GM21367 (cell line): ENCODE measurements around the gene CD300LG.
"Not testable (repeated sequence)": the region's sequence is repeated elsewhere in the genome, so short reads cannot be mapped to it uniquely, and the experiment has no call there.

ENCODE experiments used
- ATAC-seq: cut with Tn5 transposase; IDR thresholded peaks from one replicate; pipeline ENCODE4 v1.9.1; 2021; ENCODE audit not compliant: unreplicated experiment

Gene CD300LG

DNA sequence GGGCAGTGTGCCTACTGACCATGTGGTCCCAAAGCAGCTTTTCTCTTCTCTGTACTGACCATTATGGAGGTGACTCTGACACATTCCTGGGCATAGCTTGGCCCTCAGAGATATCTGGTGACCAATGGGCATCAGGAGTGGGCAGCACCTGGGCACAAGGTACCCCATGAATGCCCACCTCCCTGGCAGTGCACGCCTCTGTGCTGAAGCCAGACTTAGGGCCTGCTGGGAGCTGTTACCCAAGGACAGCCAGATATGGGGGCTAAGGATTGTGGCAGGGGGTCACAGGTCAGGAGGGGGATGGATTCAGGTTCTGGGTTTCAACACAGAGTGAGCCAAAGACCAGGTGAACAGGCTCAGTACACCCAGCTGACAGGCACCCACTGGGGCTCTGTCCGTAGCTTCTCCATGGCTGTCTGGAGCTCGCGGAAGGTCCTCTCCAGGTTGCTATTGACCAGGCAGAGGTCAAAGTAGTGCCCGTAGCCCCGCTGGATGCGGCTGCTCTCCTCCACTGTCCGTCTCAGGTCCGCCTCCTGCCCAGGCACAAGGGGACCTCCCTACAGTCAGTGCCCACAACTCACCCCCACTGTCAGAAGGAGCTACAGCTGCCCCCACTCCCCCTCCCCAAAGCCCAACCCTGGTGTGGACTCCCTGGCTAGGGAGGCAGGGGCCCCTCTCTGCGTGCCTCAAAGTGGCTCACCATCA lies 30.6 kb downstream of the CD300LG start:
- no peak for ATAC-seq

DNA sequence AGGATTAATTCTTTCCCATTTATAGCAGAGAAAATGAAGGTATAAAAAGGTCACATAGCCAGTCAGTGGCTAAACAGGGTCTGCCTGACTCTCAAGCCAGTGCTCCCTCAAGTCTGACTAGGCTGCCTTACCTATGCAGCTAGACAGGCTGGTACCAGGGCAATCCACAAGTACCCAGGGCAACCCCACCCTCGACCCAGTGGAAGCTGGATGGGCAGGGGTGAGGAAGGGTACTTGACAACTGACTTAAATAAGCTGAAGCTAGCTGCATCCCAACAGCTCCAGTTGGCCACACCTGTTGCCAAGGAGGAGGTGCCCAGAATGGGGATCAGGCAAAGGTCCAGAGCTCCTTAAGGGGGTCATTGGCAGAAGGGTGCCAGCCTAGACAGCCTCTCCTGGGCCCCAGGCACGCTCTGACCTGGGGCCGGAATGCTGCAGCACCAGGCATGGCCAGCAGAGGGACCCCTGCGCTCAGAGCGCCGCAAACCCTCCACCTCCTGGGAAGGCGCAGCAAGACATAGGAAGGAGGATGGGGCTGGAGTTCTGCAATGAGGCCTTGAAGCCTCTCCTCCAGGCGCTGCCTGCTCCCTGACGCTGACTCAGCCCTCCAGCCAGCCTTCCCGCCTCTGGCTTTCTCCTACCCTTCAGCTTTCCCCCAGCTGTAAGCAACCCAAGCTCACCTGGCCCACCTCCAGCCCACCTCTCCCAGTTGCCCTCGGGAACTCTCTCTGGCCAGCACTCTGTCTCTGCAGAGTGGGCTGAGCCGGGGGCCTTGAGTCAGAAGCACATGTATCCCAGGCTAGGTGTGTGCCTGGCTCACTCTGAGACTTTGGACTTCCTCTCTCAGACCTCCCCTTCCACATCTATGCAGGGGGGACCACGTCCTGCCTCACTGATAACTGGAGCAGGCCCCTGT lies 31.5 kb downstream of the CD300LG start:
- no peak for ATAC-seq

DNA sequence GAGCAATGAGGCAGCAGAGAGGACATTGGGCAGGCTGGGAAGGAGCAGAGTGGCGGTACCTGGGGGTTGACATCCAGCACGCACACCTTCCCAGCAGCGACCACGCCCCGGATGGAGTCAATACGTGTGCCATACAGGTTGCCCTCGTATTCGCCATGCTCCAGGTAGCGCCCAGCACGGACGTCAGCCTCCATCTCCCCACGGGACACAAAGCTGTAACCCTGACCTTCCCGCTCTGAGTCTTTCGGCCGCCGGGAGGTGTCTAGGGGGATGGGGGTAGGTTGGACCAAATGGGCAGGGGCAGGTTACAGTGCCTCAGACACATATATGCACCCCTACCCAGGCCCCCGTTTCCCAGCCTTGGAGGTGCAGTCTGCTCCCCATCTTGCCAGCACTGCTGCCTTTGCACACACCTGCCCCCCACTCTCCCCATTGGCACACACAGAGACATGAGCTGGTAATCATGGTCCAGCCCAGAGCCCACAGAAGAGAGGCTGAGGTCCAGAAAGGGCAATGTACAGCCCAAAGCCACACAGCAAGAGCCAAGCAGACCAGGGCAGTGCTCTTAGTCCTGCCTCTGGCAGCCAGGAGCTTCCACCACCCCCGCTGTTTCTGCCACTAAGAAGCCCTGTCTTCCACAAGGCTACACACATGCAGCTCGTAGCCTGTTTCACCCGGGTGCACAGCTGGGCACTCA lies 32.9 kb downstream of the CD300LG start:
- no peak for ATAC-seq

GRCh38 chr17:43880420-43880991 lies 33.5 kb downstream of the CD300LG start:
- ATAC-seq = no peak

DNA sequence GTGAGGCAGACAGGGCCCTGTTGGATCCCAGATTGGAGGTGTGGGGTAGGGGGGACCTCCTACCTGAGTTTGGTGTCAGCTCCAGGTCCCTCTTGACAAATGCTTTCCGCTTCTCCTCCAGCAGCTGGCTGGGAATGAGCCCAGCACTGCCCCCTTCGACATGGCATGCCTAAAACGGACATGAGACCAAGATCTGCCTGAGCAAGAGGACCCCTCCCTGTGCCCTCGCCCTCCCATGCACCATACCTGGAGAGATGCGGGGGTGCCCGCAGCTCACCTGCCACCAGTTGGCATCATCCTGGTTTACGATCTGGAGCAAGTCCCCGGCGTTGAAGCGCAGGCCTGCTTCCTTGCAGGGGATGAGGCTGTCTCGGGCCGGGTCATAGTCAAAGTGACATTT lies 34.2 kb downstream of the CD300LG start:
- no peak for ATAC-seq

- no peak for ATAC-seq
Measured at GRCh38 chr17:43881758-43882505, 35.0 kb downstream of the CD300LG start.

GRCh38 chr17:43882761-43883415 lies 35.9 kb downstream of the CD300LG start:
- ATAC-seq = no peak

DNA sequence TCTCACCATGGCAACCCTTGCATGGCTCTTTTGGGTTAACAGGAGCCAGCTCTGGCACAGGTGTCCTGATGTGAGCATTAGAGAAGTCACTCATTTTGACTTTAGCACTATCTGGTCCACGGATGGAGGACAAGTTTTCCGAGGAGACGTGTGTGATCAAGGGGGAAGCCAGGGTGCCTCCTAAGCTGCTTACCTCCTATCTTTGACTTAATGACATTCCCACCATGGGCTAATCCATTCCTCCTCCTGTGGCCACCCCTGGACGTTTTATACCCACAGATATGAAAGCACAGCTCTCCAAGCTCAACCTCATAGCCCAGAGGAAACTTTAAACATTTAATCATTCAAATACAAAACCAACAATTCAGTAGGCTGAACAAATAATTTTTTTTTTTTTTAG lies 41.6 kb downstream of the CD300LG start:
- no peak for ATAC-seq

DNA sequence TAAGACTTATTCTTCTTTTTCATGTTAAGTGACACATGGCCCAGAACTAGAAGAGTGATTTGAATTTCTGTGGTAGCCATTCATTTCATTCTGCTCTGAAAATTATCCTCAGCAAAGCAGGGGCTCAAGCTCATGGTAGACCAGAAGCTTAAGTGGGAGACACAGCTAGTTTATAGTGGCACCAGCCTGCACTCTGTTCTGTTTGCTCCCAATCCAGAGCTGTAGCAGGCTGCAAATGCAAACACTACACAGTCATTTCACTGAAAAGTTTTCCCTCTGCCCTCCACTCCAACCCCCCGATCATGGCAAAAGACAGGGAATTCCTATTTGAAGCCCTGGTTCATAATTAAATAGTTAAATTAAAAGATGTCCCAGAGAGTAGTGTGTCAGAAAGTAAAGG lies 43.3 kb downstream of the CD300LG start:
- no peak for ATAC-seq

GRCh38 chr17:43891851-43892646 lies 45.1 kb downstream of the CD300LG start:
- ATAC-seq = no peak

- ATAC-seq = no peak
Measured at GRCh38 chr17:43892647-43892952, 45.6 kb downstream of the CD300LG start.

- not testable (repeated sequence) for ATAC-seq
Measured at GRCh38 chr17:43894494-43894893, 47.5 kb downstream of the CD300LG start.

GRCh38 chr17:43897831-43898230 lies 50.9 kb downstream of the CD300LG start:
- no peak for ATAC-seq

DNA sequence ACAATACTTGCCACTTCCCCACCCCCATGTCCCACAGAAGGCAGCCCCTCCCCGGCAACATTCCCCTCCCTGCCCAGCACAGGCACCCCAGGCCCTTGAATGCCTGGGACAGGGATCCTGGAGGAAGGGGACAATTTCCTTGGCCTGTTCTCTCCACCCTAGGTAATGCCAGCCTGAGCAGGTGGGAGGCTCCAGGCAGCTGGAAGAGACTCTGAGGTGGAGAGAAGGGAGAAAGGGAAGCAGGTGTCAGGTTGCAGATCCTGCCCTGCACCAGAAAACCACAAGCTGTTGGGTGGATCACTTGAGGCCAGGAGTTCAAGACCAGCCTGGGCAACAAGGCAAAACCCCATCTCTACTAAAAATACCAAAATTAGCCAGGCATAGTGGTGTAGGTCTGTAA lies 51.5 kb downstream of the CD300LG start:
- no peak for ATAC-seq

DNA sequence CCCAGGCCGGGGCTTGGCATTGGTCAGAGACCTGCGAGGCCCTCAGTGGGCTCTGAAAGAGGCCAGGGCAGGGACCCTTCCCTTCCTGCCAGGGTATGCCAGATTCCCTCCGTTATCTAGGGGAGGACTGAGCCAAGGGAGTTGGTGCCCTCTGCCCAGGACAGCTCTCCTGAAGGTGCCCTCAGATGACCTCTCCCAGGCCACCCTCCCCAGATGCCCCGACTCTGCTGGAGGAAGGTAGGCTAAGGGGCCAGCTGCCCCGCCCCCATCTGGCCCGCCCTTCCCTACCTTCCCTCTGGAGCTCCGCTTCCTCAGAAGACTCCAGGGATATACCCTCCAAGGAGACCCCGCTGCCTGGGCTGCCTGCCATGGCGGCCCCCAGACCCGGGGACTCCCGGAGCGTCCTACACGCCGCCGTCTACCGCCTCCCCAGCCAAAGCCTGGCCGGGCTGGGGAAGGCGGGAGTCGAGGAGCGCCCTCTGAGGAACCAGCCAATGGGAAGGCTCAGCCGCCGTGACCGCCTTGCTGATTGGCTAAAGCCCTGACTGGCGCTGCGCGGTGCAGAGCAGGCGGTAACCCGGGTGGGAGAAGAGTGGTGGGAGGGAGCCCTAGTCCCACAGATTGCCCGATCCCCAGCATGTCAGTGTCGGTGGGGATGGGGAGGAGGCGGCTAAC lies 53.3 kb downstream of the CD300LG start:
- ATAC-seq = no peak

DNA sequence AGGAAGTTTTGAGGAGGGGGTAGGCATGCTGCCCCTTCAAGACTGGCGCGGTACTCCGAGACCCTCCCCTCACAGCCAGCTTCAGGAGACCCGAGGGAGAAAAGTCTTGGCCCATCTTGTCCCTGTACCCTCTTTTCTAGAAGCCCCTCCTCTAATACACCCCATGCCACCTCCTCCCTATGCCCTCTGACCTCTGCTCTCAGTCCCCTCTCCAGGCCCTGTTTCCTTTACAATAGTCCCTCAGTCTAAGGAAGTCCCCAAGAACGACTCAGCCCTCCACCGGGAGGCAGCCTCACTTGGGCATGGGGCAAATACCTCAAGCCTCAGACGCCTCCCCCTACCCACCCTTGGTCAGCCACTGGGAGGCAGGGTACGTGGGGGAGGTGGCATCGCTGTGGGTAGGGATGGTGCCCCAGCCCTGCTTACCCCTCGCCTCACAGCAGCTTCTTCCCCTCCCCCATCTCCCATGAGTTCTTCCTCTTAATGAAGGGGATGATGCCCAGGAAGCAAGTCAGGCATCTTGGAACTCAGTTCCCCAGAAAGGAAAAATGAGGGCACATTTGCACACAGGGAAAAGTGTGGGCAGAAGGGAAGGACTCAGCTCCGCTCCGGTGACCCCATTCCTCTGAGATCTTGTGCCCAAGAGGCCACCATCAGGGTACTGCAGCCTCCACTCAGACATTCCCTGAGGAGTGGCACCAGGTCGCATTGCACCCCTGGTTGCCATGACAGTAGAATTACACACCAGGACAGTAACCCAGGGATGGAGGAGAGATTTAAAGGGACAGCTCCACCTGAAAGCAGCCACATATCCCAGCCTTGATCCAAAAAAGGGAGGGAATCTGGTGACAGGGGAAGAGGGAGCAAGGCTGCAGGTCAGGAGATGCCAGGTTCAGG lies 54.1 kb downstream of the CD300LG start:
- no peak for ATAC-seq

DNA sequence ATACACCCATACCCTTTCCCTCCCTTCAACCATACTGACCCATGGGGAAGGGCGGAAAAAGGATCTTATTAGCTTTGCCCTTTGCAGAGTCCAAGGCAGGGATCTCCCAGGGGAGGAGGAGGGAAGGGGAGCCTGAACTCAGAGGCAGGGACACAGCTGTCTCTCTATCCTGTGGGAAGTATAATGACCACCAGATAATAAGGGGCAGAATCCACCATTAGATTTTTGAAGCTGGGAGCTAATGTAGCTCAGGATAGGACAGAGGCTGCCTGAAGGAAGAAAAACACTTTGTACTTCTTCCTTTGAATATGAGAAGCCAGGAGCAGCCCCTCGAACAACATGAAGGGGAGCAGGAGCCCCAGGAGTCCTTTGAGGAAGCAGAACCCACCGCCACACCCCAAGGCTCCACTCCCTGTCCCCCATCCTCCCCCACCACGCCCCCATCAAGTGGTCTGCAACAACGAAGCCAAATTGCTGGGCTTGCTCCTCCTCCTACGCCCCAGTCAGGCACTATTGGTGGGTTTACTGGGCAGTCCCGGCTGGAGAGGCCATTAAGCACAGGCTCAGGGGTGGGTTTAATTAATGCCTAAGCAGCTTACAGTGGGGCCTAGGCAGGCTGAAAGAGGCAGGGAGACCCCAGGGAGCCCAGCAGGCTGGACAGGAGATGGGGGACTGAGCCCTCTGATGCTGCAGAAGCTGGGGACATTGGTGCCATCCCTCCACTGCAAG lies 55.0 kb downstream of the CD300LG start:
- no peak for ATAC-seq
